SJSA1 (cell line): ENCODE results near the gene TNP2. TPM values are rescaled to one million over a fixed set of nuclear protein-coding genes. Genes with fewer than 3 reads are reported as not detected.
"Not testable (repeated sequence)": the region's sequence is repeated elsewhere in the genome, so short reads cannot be mapped to it uniquely, and the experiment has no call there.

Source experiments
- DNase-seq, 2 experiments: peaks; one replicate each; pipeline ENCODE4 v3.0.0-alpha.2; 2015 to 2020; ENCODE audit warnings: low spot score in 2 of 2, low read depth in 1 of 2
- H3K27ac ChIP-seq: fragments of 250-450 bp; sonication (Bioruptor Pico); 2 replicates; pipeline ENCODE4 v1.5.1; 2020; ENCODE audit warnings: mild to moderate bottlenecking, moderate library complexity
- H3K27me3 ChIP-seq: fragments of 250-450 bp; sonication (Bioruptor Pico); replicated peaks from 2 replicates; pipeline ENCODE4 v1.5.1; 2020; ENCODE audit warnings: mild to moderate bottlenecking, moderate library complexity
- H3K36me3 ChIP-seq: fragments of 250-450 bp; sonication (Bioruptor Pico); 2 replicates; pipeline ENCODE4 v1.5.1; 2020; ENCODE audit warnings: mild to moderate bottlenecking
- H3K4me1 ChIP-seq: fragments of 250-450 bp; sonication (Bioruptor Pico); replicated peaks from 2 replicates; pipeline ENCODE4 v1.6.1; 2021; ENCODE audit warnings: mild to moderate bottlenecking
- H3K4me3 ChIP-seq: fragments of 250-450 bp; sonication (Bioruptor Pico); 2 replicates; pipeline ENCODE4 v1.5.1; 2020; ENCODE audit warnings: mild to moderate bottlenecking
- H3K9me3 ChIP-seq: fragments of 250-450 bp; sonication (Bioruptor Pico); replicated peaks from 2 replicates; pipeline ENCODE4 v1.5.1; 2020; ENCODE audit warnings: mild to moderate bottlenecking
- total RNA-seq: library from RNA; depleted of rRNA; stranded (reverse); fragments of >200 nt; shearing (Covaris generic); gene quantifications from 2 replicates; pipeline ENCODE4 v1.2.3, GENCODE V29; 2014

TNP2 gene
- total RNA-seq, 1 experiment from 2014 or later = not detected

DNA sequence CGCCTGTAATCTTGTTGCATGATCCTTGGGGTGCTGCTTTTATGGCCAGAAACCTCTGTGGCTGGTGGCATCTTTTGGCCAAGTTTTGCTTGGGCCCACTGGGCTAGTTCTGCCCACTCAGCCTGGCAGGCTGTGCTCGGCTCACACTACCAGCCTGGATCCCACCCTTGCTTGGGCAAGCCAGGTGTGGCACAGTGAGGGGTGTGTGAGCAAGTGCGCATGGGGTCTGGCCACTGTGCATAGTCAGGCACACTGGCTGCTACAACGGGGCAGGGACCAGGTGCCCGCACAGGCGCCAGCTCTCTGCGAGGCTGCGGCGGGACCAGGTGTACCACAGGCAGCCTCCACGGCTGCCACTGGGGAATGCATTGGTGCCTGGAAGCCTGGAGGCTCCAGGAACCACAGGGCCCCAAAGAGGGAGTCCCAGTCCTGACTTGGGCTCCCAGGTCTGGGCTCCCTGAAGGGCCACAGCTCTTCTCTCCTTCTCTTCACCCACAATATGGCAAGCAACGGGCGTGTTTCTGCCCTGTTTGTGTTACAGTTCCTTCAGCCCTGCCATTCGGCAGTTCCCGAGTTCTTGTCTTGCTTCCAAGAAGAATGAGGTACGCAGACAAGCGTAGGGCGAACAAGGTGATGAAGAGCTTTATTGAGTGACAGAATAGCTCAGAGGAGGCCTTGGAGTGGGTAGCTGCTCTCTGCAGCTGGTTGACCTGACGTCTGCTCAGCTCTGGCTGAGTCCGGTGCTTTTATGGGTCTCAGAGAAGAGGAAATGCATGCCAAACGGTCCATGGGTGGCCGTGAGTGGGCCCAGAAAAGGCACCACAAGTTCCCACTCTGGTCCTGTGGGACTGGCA is 38.7 kb upstream of the TNP2 start:
- no peak for DNase-seq
- H3K4me3 ChIP-seq = no peak overlapping the region
- no peaks in the 10 kb centered on the region for H3K27me3 ChIP-seq
- H3K36me3 ChIP-seq = no peaks in the 10 kb centered on the region
- H3K4me1 ChIP-seq = peaks cover 50% of the 10 kb centered on the region
- H3K27ac ChIP-seq = no peak overlapping the region
- H3K9me3 ChIP-seq = no peaks in the 10 kb centered on the region

DNA sequence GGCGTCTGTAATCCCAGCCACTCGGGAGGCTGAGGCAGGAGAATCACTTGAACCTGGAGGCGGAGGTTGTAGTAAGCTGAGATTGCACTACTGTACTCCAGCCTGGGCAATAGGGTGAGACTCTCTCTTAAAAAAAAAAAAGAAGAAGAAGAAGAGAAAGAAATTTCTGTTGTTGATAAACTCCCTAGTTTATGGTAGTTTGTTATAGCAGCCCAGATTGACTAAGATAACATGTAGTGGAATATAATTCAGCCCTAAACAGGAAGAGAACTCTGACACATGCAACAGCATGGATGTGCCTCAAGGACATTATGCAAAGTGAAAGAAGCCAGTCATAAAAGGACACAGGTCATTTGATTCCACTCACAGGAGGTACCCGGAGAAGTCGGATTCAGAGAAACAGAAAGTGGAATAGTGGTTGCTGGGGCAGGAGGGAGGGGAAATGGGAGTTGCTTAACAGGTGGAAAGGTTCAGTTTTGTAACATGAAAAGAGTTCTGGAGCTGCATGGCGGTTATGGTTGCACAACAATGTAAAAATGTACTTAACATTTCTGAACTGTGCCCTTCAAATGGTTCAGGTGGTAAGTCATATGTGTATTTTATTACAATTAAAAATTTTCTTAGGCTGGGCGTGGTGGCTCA is 38.0 kb upstream of the TNP2 start:
- H3K4me1 ChIP-seq = peaks cover 46% of the 10 kb centered on the region
- no peak overlapping the region for H3K4me3 ChIP-seq
- DNase-seq = no peak
- no peaks in the 10 kb centered on the region for H3K36me3 ChIP-seq
- no peaks in the 10 kb centered on the region for H3K9me3 ChIP-seq
- no peaks in the 10 kb centered on the region for H3K27me3 ChIP-seq
- no peak overlapping the region for H3K27ac ChIP-seq

DNA sequence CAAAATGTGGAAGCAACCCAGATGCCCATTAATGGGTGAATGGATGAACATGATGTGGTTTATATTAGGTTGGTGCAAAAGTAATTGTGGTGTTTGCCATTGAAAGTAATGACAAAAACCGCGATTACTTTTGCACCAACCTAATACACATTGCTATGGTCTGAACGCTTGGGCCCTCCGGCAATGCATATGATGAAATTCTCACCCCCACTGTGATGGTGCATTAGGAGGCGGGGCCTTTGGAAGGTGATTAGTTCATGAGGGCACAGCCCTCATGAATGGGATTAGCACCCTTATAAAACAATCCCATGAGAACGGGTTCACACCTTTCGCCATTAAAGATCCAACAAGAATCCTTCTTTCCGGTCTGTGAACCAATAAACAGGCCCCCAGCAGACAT is 37.3 kb upstream of the TNP2 start:
- no peak for DNase-seq
- no peaks in the 10 kb centered on the region for H3K9me3 ChIP-seq

DNA sequence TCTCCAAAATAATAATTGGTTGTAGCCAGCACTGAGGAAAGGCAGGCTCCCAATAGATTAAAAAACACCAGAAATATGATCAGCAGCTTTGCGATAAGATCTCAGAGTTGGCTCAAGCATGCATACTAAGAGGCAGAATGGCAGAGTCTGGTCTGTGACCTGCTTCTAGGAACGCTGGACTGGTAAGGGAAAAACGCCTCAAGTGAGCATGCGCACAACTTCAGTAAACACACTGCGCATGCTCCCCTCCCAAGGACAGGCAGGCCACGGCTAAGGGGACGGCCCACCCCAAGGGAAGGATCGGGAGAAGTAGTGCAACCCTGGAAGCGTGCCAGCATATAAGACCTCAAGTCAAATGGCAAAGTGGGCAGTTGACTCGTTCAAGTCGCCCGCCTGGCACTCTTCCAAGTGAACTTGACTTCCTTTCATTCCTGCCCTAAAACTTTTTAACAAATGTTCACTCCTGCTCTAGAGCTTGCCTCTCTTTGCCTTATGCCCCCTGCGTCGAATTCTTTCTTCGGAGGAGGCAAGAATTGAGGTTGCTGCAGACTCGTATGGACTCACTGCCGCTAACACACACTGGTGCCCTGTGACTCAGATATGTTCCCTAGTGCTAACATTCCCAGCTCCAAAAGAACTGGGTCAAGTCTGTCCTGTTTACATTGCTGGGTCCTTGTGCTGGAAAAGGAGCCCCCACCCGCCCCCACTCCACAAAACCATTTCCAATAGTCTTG is 34.4 kb upstream of the TNP2 start:
- H3K36me3 ChIP-seq = no peaks in the 10 kb centered on the region
- no peaks in the 10 kb centered on the region for H3K27me3 ChIP-seq
- no peak overlapping the region for H3K4me3 ChIP-seq
- no peaks in the 10 kb centered on the region for H3K9me3 ChIP-seq
- H3K27ac ChIP-seq = no peak overlapping the region
- peaks cover 18% of the 10 kb centered on the region for H3K4me1 ChIP-seq
- no peak for DNase-seq

More for the DNA sequence above, 37.3 kb upstream of the TNP2 start:
- Histone ChIP-seq H3K4me1 (peaks cover 46% of the 10 kb centered on the region), H3K27ac (no peak overlapping the region), H3K36me3 (no peaks in the 10 kb centered on the region), H3K4me3 (no peak overlapping the region), H3K27me3 (no peaks in the 10 kb centered on the region)

DNA sequence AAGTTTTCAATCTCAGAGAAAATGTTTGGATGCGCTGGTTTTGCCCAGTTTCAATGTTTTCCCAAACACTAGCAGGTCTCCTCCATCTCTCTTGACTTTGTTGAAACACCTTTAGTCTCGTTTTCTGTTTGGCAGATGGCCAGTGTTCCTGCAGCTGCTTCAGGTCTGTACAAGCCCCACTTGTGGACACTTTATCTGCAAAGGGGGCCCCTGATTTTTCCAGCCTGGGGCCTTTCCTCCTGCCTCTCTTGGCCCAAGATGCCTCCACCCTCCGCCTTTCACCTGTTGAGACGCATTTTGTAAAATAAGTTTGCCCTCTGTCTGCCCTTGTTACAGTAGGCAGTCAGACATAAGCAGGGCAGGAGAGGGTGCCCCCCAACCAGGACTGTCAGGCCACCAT is 33.9 kb upstream of the TNP2 start:
- Histone ChIP-seq H3K27me3 (no peaks in the 10 kb centered on the region), H3K36me3 (no peaks in the 10 kb centered on the region), H3K9me3 (no peaks in the 10 kb centered on the region), H3K4me3 (no peak overlapping the region), H3K4me1 (peaks cover 18% of the 10 kb centered on the region), H3K27ac (no peak overlapping the region)
- DNase-seq = no peak

DNA sequence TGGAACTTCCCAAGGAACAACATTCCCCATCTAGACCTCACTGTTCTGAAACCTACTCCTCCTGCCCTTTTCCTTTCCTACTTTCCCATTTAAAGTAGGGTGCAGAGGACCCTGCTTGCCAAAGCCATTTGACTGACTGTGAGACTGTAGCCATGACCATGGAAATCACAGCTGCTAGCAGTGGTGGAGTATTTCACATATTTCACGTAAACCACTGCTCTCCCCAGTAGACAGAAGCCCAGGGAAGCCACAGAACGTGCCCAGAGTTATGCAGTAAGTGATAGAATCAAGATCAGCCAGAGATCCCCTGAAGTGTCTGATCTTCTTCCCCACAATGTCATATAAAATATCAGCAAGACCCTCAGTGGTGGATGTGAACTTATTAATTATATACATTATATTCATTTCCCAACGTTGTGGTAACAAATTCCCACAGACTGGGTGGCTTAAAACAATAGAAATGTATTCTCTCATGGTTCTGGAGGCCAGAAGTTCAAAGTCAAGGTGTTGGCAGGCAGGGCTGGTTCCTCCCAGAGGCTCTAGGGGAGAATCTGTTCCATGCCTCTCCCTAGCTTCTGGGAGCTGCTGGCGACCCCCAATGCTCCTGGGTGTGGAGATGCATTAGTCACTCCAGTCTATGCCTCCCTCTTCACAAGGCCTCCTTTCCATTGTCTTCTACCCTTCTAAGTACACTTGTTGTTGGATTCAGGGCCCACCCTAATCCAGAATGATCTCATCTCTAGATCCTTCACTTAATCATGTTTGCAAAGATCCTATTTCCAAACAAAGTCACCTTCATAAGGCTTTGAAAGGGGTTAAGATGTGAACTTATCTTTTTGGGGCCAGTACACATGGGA is 32.7 kb upstream of the TNP2 start:
- Histone ChIP-seq H3K27ac (no peak overlapping the region), H3K4me3 (no peak overlapping the region), H3K4me1 (peaks cover 29% of the 10 kb centered on the region), H3K27me3 (no peaks in the 10 kb centered on the region), H3K9me3 (no peaks in the 10 kb centered on the region), H3K36me3 (no peaks in the 10 kb centered on the region)
- no peak for DNase-seq

DNA sequence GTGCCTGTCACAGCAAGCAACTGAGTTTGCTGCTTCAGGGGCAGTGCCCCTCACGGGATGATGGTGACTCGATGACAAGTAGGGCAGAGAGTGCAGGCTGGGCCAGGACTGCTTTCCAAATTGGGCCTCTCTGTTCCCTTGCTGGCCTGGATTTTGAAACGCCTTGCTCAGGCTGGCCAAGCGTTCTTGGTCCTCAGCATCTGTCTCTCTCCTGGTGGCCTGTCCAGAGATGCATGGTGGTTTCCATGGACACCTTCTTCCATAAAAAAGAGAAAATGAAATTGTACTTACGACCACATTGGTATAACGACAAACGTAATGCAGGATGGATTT is 31.4 kb upstream of the TNP2 start:
- no peak for DNase-seq
- Histone ChIP-seq H3K4me1 (peaks cover 37% of the 10 kb centered on the region), H3K27ac (no peak overlapping the region), H3K9me3 (no peaks in the 10 kb centered on the region), H3K36me3 (no peaks in the 10 kb centered on the region), H3K27me3 (no peaks in the 10 kb centered on the region), H3K4me3 (no peak overlapping the region)

DNA sequence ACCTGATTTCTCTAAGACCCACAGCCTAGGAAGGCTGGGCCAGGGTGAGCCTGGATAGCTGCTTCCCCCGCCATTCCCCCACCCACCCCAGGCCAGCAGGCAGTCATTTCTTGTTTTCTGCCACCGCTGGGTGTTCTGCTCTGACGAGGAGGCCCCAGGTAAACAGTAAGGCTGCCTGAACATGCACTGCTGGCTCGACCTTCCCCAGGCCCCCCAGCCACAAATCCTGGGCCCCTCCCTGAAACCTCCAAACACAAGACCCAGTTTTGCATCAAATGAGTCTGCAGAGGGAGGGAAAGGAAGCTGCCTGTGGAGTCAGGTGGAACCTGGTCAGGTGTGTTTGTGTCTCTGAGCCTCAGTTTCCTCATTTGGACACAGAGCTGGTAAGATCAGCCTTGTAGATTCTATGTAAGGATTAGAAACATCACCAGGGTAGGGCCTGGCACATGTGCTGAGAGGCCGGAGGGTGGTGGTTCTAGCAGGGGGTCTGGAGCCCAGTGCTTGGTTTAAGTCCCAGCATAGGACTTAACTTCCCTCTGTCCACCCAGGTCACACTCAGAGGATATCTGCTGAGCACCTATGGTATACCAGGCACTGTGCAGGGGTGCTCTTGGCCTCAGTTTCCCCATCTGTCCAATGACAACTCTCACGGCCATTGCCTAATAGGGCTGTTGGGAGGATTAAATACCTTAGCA is 30.9 kb upstream of the TNP2 start:
- Histone ChIP-seq H3K4me3 (no peak overlapping the region), H3K27me3 (no peaks in the 10 kb centered on the region), H3K4me1 (peaks cover 37% of the 10 kb centered on the region), H3K36me3 (no peaks in the 10 kb centered on the region), H3K27ac (no peak overlapping the region), H3K9me3 (no peaks in the 10 kb centered on the region)
- no peak for DNase-seq

DNA sequence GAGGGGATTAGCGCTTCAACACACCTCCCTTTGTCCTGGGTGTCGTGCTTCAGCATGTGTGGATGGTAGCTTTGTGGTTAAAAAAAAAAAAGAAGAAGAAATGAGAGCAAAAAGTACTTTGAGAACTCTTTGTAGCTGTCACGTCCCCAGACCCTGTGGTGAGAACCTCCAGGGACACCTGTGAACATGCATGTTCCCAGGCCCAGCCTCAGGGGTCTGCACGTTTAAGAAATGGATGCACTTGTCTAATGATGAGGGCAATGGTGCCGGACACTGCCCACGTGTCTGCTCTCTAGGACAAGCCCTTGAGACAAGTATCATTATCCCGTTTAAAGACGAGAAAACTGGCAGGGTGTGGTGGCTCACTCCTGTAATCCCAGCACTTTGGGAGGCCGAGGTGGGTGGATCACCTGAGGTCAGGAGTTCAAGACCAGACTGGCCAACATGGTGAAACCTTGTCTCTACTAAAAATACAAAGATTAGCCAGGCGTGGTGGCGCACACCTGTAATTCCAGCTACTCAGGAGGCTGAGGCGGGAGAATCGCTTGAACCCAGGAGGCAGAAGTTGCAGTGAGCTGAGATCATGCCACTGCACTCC is 29.9 kb upstream of the TNP2 start:
- not testable (repeated sequence) for H3K36me3 ChIP-seq, H3K27me3 ChIP-seq, H3K9me3 ChIP-seq, H3K4me3 ChIP-seq, DNase-seq, H3K27ac ChIP-seq
- H3K4me1 ChIP-seq = peaks cover 35% of the 10 kb centered on the region

DNA sequence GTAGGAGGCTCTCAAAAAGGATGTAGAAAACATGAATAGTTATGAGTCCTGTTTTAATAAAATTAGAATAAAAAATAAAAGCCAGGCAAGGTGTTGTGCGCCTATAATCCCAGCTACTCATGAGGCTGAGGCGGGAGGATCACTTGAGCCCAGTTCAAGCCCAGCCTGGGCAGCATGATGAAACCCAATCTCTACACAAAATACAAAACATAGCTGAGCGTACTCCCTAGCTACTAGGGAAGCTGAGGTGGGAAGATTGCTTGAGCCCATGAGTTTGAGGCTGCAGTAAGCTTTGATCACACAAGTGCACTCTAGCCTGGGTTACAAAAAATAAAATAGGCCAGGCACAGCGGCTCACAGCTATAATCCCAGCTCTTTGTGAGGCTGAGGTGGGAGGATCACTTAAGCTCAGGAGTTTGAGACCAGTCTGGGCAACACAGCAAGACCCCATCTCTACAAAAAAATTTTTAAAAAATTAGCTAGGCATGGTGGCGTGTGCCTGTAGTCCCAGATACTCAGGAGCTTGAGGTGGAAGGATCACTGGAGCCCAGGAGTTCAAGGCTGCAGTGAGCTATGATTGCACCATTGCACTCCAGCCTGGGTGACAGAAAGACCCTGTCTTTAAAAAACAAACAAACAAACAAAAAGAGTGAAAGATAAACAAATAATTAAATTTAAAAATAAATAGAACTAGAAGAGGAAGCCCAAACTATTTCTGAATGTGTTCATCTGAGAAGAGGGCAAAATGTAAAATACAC is 29.2 kb upstream of the TNP2 start:
- no peak for DNase-seq
- Histone ChIP-seq H3K9me3 (no peaks in the 10 kb centered on the region), H3K27ac (no peak overlapping the region), H3K4me1 (peaks cover 29% of the 10 kb centered on the region), H3K4me3 (no peak overlapping the region), H3K27me3 (no peaks in the 10 kb centered on the region), H3K36me3 (no peaks in the 10 kb centered on the region)

DNA sequence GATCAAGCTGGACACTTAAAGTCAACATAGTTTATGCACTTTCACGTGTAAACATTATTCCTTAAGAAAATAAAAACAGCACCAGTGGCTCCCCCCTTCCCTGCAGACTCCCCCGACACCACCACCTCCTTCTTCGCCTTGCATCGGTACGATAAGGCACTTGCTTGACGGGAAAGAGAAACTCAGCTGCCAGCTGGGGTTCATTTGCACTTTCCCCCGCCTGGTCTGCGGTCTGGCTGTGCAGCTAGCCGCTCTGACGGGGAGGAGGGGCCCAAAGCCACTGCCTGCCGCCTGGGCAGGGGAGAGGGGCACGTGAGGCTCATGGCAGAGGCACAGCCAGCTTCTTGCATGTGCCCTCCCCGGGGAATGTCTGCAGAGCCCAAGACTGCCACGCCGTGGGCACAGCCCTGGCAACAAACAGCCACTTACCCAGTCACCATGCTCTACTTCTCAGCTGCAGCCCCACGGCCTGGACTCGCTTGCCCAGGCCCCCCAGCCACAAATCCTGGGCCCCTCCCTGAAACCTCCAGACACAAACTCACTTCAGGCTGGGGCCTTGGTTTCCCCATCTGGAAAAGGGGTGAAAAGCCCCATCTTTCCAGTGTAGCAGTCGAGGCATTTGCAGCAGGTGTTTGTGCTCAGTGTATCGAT is 28.5 kb upstream of the TNP2 start:
- DNase-seq = peak; percentile 52 to 66
- H3K27ac ChIP-seq = no peak overlapping the region
- H3K9me3 ChIP-seq = no peaks in the 10 kb centered on the region
- H3K4me1 ChIP-seq = peaks cover 29% of the 10 kb centered on the region
- 0 out of 2 replicates have a peak overlapping the region, but pooled peaks have one; percentile 5 for H3K4me3 ChIP-seq
- H3K36me3 ChIP-seq = no peaks in the 10 kb centered on the region
- H3K27me3 ChIP-seq = no peaks in the 10 kb centered on the region
